Brain microvascular endothelial cell (primary cell): ENCODE measurements around the gene DOCK3.

Source experiments
- DNase-seq: peaks from one replicate; pipeline ENCODE4 v3.0.0-alpha.2; 2020
- H3K27ac ChIP-seq: fragments of 250-450 bp; sonication (Bioruptor Pico); 2 replicates; pipeline ENCODE4 v1.5.1; 2020; ENCODE audit warnings: mild to moderate bottlenecking, moderate library complexity
- H3K27me3 ChIP-seq: fragments of 250-450 bp; sonication (Bioruptor Pico); replicated peaks from 2 replicates; pipeline ENCODE4 v1.5.1; 2020; ENCODE audit warnings: mild to moderate bottlenecking
- H3K36me3 ChIP-seq: fragments of 250-450 bp; sonication (Bioruptor Pico); replicated peaks from 2 replicates; pipeline ENCODE4 v1.5.1; 2020; ENCODE audit warnings: mild to moderate bottlenecking
- H3K4me3 ChIP-seq: 2 replicates; pipeline ENCODE4 v1.5.1; 2011; ENCODE audit warnings: low read depth, mild to moderate bottlenecking, control low read depth, low read length, moderate library complexity
- in situ Hi-C: cut with HindIII; loops from 2 replicates; pipeline ENCODE4 v1.10.0; 2017; ENCODE audit warnings: low sequenced_read_pairs, low pct_ligation_motif_present
- TF ChIP-seq, protein P1 (sequence below): IDR thresholded peaks from 2 replicates; pipeline ENCODE4 v1.5.1; 2011; ENCODE audit warnings: low read depth, mild to moderate bottlenecking, moderate library complexity, low read length, control low read depth, inconsistent platforms; ENCODE audit errors: missing control alignments

The DOCK3 gene

DNA sequence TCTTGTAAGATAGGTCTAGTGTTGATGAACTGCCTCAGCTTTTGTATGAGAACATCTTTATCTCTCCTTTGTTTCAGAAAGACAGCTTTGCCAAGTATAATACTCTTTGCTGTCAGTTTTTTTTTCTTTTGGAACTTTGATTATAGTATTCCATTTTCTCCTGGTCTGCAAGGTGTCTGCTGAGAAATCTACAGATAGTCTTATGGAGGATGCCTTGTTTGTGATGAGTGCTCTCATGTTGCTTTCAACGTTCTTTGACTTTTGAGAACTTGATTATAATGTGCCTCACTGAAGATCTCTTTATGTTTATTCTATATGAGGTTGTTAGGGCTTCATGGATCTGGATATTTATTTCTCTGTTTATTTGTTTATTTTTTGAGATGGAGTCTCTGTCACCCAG, 60.3 kb downstream of the DOCK3 start:
- Histone ChIP-seq H3K27me3 (no peaks in the 10 kb centered on the region), H3K27ac (no peak overlapping the region), H3K36me3 (no peaks in the 10 kb centered on the region), H3K4me3 (no peak overlapping the region)
- in situ Hi-C loops = no loop called here
- DNase-seq = no peak
- TF ChIP-seq, protein P1, sequence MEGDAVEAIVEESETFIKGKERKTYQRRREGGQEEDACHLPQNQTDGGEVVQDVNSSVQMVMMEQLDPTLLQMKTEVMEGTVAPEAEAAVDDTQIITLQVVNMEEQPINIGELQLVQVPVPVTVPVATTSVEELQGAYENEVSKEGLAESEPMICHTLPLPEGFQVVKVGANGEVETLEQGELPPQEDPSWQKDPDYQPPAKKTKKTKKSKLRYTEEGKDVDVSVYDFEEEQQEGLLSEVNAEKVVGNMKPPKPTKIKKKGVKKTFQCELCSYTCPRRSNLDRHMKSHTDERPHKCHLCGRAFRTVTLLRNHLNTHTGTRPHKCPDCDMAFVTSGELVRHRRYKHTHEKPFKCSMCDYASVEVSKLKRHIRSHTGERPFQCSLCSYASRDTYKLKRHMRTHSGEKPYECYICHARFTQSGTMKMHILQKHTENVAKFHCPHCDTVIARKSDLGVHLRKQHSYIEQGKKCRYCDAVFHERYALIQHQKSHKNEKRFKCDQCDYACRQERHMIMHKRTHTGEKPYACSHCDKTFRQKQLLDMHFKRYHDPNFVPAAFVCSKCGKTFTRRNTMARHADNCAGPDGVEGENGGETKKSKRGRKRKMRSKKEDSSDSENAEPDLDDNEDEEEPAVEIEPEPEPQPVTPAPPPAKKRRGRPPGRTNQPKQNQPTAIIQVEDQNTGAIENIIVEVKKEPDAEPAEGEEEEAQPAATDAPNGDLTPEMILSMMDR = no peak

DNA sequence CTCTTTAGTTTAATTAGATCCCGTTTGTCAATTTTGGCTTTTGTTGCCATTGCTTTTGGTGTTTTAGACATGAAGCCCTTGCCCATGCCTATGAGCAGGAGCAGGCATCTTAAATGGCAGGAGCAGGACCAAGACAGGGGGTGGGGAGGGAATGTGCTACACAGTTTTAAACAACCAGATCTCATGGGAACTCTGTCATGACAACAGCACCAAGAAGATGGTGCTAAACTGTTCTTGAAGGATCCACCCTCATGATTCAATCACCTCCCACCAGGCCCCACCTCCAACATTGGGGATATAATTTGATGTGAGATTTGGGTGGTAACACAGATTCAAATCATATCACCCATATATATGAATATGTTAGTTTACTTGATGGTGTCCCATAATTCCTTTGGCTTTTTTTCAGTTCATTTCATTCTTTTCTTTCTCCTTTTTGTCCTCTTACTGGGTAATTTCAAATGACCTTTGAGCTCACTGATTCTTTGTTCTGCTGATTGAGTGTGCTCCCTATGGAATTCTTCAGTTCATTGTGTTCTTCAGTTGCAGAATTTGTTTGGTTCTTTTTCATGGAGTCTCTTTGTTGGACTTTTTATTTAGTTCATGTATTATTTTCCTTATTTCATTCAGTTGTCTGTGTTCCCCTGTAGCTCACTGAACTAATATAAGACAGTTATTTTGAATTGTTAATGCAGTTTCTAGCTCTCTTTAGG, 62.6 kb downstream of the DOCK3 start:
- in situ Hi-C loops = no loop called here
- no peak overlapping the region for H3K4me3 ChIP-seq
- H3K27ac ChIP-seq = no peak overlapping the region
- H3K36me3 ChIP-seq = no peaks in the 10 kb centered on the region
- TF ChIP-seq, protein P1 = no peak
- no peaks in the 10 kb centered on the region for H3K27me3 ChIP-seq
- no peak for DNase-seq

DNA sequence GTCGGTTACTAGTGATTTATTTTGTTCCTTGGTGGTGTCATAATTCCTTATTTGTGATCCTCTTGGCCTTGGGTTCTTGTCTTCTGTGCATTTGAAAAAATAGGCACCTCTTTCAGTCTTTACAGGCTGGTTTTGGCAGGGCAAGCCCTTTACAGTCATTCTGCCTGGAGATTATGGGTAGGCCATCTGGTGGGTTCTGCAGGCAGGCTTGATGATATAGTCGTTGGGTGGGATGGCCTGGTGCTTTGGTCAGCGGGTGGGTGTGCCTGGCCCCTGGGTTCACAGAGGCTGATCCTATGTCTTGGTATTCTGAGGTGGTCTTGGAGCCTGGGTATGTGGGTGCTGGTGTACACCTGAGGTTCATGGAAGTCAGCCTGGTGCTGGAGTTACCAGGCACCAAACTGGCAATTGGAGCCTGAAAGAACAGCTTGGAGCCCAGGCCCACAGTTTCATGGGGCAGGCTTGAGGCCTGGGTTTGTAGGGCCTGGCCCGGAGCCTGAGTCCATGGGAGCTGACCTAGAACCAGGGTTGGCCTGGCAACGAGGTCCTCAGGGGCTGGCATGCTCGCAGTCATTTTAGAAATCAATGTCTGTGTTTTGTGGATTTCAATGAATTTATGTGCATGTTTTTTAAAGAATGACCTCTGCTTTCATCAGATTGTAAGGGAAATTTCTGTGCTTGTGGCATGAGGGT, 63.3 kb downstream of the DOCK3 start:
- in situ Hi-C loops = no loop called here
- TF ChIP-seq, protein P1 = no peak
- no peaks in the 10 kb centered on the region for H3K27me3 ChIP-seq
- no peak for DNase-seq
- no peak overlapping the region for H3K4me3 ChIP-seq
- no peak overlapping the region for H3K27ac ChIP-seq
- H3K36me3 ChIP-seq = no peaks in the 10 kb centered on the region

DNA sequence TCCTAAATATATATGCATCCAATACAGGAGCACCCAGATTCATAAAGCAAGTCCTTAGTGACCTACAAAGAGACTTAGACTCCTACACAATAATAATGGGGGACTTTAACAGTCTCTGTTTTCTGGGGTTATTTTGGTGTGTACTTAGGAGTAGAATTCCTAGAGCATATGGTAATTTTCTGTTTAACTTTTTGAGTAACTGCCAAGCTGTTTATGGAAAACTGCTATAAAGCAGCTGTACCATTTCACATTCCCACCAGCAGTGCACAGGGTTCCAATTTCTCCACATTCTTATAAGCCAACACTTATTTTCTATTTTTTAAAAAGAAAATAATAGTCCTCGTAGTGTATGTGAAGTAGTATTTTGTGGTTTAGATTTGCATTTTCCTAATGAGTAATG, 68.9 kb downstream of the DOCK3 start:
- Histone ChIP-seq H3K27me3 (no peaks in the 10 kb centered on the region), H3K27ac (no peak overlapping the region), H3K36me3 (no peaks in the 10 kb centered on the region), H3K4me3 (no peak overlapping the region)
- no peak for DNase-seq
- TF ChIP-seq, protein P1 = no peak
- in situ Hi-C loops = no loop called here

DNA sequence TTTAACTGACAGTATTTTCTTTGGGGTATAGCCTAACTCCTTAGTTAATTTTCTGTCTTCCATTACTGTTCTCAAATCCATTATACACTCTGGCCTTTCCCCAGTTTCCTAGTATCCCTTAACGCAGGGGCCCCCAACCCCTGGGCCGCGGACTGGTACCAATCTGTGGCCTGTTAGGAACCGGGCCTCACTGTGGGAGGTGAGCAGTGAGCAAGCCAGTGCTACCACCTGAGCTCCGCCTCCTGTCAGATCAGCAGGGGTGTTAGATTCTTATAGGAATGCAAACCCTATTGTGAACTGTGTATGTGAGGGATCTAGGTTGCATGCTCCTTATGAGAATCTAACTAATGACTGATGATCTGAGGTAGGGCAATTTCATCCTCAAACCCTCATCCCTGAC, 75.1 kb downstream of the DOCK3 start:
- in situ Hi-C loops = no loop called here
- no peaks in the 10 kb centered on the region for H3K36me3 ChIP-seq
- no peak for DNase-seq
- no peak overlapping the region for H3K27ac ChIP-seq
- H3K4me3 ChIP-seq = no peak overlapping the region
- H3K27me3 ChIP-seq = no peaks in the 10 kb centered on the region
- TF ChIP-seq, protein P1 = no peak

DNA sequence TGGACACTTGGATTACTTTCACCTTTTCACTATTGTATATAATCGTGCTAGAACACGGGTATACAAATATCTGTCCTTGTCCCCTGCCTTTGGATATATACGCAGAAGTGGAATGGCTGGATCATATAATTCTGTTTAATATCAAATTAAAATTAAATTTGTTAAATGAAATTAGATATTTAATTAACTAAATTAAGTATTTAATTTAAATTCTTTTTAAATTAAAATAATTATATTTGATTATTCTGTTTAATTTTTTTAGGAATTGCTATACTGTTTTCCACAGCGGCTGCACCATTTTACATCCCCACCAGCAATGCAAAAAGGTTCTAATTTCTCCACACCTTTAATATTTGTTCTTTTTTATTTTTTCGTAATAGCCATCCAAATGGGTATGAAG, 84.3 kb downstream of the DOCK3 start:
- in situ Hi-C loops = no loop called here
- DNase-seq = no peak
- H3K4me3 ChIP-seq = no peak overlapping the region
- no peaks in the 10 kb centered on the region for H3K27me3 ChIP-seq
- no peak overlapping the region for H3K27ac ChIP-seq
- no peaks in the 10 kb centered on the region for H3K36me3 ChIP-seq
- TF ChIP-seq, protein P1 = no peak
